K562 (cell line): ENCODE data around the gene MYH6. TPM values are rescaled to one million over a fixed set of nuclear protein-coding genes. Genes with fewer than 3 reads are reported as not detected.

ENCODE experiments used
- ATAC-seq: fragments of 200-7000 bp; cut with Tn5 transposase; 3 replicates; pipeline ENCODE4 v1.9.1; 2020; ENCODE audit warnings: moderate library complexity
- BruUV-seq: library from RNA; stranded (reverse); fragments of 400-500 nt; replicated peaks from 2 replicates; lab custom pipeline; 2021; lab: Mats Ljungman, UMichigan
- CTCF ChIA-PET: fragments of 300-600 bp; formaldehyde crosslinking; extraction: SDS; loops from one replicate; lab custom pipeline; 2021; ENCODE audit warnings: low intra/inter-chr PET ratio; lab: Yijun Ruan, JAX
- POLR2A ChIA-PET: fragments of 300-600, 350-650 bp; sonication (Branson Sonifier 250); formaldehyde crosslinking; extraction: SDS; loops from one replicate; lab custom pipeline; 2021; ENCODE audit warnings: antibody characterized with exemption, inconsistent platforms; lab: Yijun Ruan, JAX
- DNase-seq, 4 experiments: peaks; one replicate each; pipeline versions ENCODE4 v3.0.0 to v3.0.0-alpha.2; 2011 to 2018; ENCODE audit warnings: low spot score in 3 of 4, mixed read lengths in 3 of 4; ENCODE audit errors: extremely low read depth in 1 of 4
- FAIRE-seq: peaks from 2 replicates; lab custom pipeline; 2011; peaks lifted over from hg19 to GRCh38; lab: Jason Lieb, UNC
- H2AFZ ChIP-seq: 2 replicates; pipeline ENCODE4 v1.6.0; 2011; ENCODE audit warnings: low read depth, low read length, control low read depth, inconsistent platforms
- H3K27ac ChIP-seq: fragments of 200-600 bp; 3 replicates; pipeline ENCODE4 v1.8.0; 2011; ENCODE audit warnings: low read depth, mild to moderate bottlenecking, control low read depth, inconsistent platforms, low read length, moderate library complexity, mixed read lengths; ENCODE audit errors: extremely low read depth
- H3K27me3 ChIP-seq, 2 experiments: fragments of 300-600 bp in 1 of 2; 2 replicates in 1 of 2; 3 replicates in 1 of 2; pipeline versions ENCODE4 v1.6.0 to v1.8.0; 2011; ENCODE audit warnings: inconsistent platforms in 2 of 2, low read length in 2 of 2, mild to moderate bottlenecking in 1 of 2, mixed read lengths in 1 of 2, moderate library complexity in 1 of 2; ENCODE audit not compliant: control insufficient read depth in 2 of 2, insufficient read depth in 2 of 2
- H3K36me3 ChIP-seq: fragments of 300-600 bp; 3 replicates; pipeline ENCODE4 v1.8.0; 2011; ENCODE audit warnings: mild to moderate bottlenecking, low read length, inconsistent platforms; ENCODE audit not compliant: control insufficient read depth, insufficient read depth
- H3K4me1 ChIP-seq, 2 experiments: fragments of 200-600 bp in 1 of 2; replicated peaks in 1 of 2; 2 replicates in 1 of 2; 3 replicates in 1 of 2; pipeline versions ENCODE4 v1.5.1 to v1.8.0; 2011; ENCODE audit warnings: inconsistent platforms in 2 of 2, low read length in 2 of 2, mild to moderate bottlenecking in 1 of 2, mixed read lengths in 1 of 2, moderate library complexity in 1 of 2; ENCODE audit not compliant: control insufficient read depth in 2 of 2, insufficient read depth in 2 of 2
- H3K4me2 ChIP-seq: 2 replicates; pipeline ENCODE4 v1.6.1; 2011; ENCODE audit warnings: low read length, control low read depth, inconsistent platforms, mixed read lengths; ENCODE audit not compliant: insufficient read depth
- H3K4me3 ChIP-seq: fragments of 200-600 bp; sonication (generic), shearing (Covaris generic); 2 replicates; pipeline ENCODE4 v1.5.1; 2016; ENCODE audit warnings: control low read depth, inconsistent platforms
- H3K79me2 ChIP-seq: fragments of 200-600 bp; 3 replicates; pipeline ENCODE4 v1.8.0; 2011; ENCODE audit warnings: low read length, inconsistent platforms; ENCODE audit not compliant: control insufficient read depth, insufficient read depth
- H3K9ac ChIP-seq, 2 experiments: 2 replicates each; pipeline versions ENCODE4 v1.6.0 to v1.6.1; 2011; ENCODE audit warnings: low read depth in 2 of 2, low read length in 2 of 2, control low read depth in 1 of 2, inconsistent platforms in 1 of 2, mild to moderate bottlenecking in 1 of 2, mixed read lengths in 1 of 2; ENCODE audit not compliant: insufficient read depth in 1 of 2
- H3K9me1 ChIP-seq: one replicate; pipeline ENCODE4 v1.6.0; 2011; ENCODE audit warnings: inconsistent platforms, mild to moderate bottlenecking, low read length, moderate library complexity; ENCODE audit not compliant: control insufficient read depth, insufficient read depth
- H3K9me3 ChIP-seq: replicated peaks from 2 replicates; pipeline ENCODE4 v1.5.1; 2011; ENCODE audit warnings: low read depth, low read length, inconsistent platforms; ENCODE audit not compliant: control insufficient read depth, insufficient read depth
- H4K20me1 ChIP-seq: replicated peaks from 2 replicates; pipeline ENCODE4 v1.6.1; 2011; ENCODE audit warnings: low read length, inconsistent platforms, mixed read lengths; ENCODE audit not compliant: control insufficient read depth, insufficient read depth
- GABPA ChIP-seq: fragments of 200-800 bp; sonication (Bioruptor generic); conservative IDR thresholded peaks from 2 replicates; pipeline ENCODE4 v1.6.1; 2016; ENCODE audit warnings: low read depth, missing genetic modification characterization, missing compliant biosample characterization
- KDM2B ChIP-seq: fragments of 250-450 bp; sonication (Bioruptor Pico); IDR thresholded peaks from 2 replicates; pipeline ENCODE4 v1.8.0; 2021; ENCODE audit warnings: mild to moderate bottlenecking, moderate library complexity
- L3MBTL2 ChIP-seq: fragments of 450-650 bp; IDR thresholded peaks from 2 replicates; pipeline ENCODE4 v1.6.1; 2016; ENCODE audit warnings: mild to moderate bottlenecking, moderate library complexity
- MTF1 ChIP-seq: fragments of 250-450 bp; sonication (Bioruptor Pico); IDR thresholded peaks from 2 replicates; pipeline ENCODE4 v1.9.0; 2021; ENCODE audit warnings: moderate library complexity, mild to moderate bottlenecking, inconsistent platforms, borderline replicate concordance
- PHF21A ChIP-seq: fragments of 450-650 bp; IDR thresholded peaks from 2 replicates; pipeline ENCODE4 v1.6.1; 2017; ENCODE audit warnings: low read depth, borderline replicate concordance
- RCOR1 ChIP-seq, 2 experiments: IDR thresholded peaks; 2 replicates each; pipeline ENCODE4 v1.6.1; 2012; ENCODE audit warnings: low read depth in 2 of 2, low read length in 2 of 2, borderline replicate concordance in 1 of 2, improper control_type of control experiment in 1 of 2
- SRSF7 ChIP-seq: fragments of 200-400 bp; formaldehyde crosslinking; optimal IDR thresholded peaks from 2 replicates; pipeline ENCODE3; 2017; ENCODE audit warnings: mild to moderate bottlenecking, low read depth, low read length
- STAG1 ChIP-seq: sonication (generic); formaldehyde crosslinking; IDR thresholded peaks from 2 replicates; pipeline ENCODE4 v1.5.0; 2020; ENCODE audit warnings: missing genetic modification reagents, borderline replicate concordance
- XRCC3 ChIP-seq: fragments of 450-650 bp; IDR thresholded peaks from 2 replicates; pipeline ENCODE4 v1.6.1; 2017; ENCODE audit warnings: mild to moderate bottlenecking, moderate library complexity
- ZFPM2 ChIP-seq: fragments of 250-450 bp; sonication (Bioruptor Pico); IDR thresholded peaks from 2 replicates; pipeline ENCODE4 v1.5.1; 2022; ENCODE audit warnings: mild to moderate bottlenecking
- ZNF75A ChIP-seq: fragments of 450-650 bp; formaldehyde crosslinking; IDR thresholded peaks from 2 replicates; pipeline ENCODE4 v1.4.0; 2020; ENCODE audit warnings: mild to moderate bottlenecking
- WGBS: fragments of 100-300 bp; shearing (Covaris generic); methylation state at CpG from one replicate; pipeline ENCODE4 v1.1.6; 2016; ENCODE audit warnings: low coverage, mixed read lengths; ENCODE audit not compliant: insufficient coverage; ENCODE audit errors: missing lambda C conversion rate; 5-methylcytosine and 5-hydroxymethylcytosine counted together
- in situ Hi-C: fragments of 300-500 bp; cut with MboI; formaldehyde crosslinking; loops from 4 replicates; pipeline ENCODE4 v1.15.0; 2018; ENCODE audit warnings: inconsistent platforms, mixed read lengths
- intact Hi-C: fragments of 100-400 bp; cut with micrococcal nuclease; formaldehyde crosslinking; loops from 2 replicates; pipeline ENCODE4 v1.14.2; 2022
- polyA plus RNA-seq, 8 experiments: library from polyadenylated mRNA; depleted of rRNA in 4 of 8; stranded (reverse) in 5 of 8; unstranded in 3 of 8; fragments of >200 nt; fragmentation: Nextera tagmentation in 2 of 8; fragmentation: Illumina TruSeq in 1 of 8; extraction: Ambion mirVana in 2 of 8; extraction: Trizol in 1 of 8; gene quantifications; 2 replicates each; pipeline versions ENCODE4 v1.2.1 to v1.2.3, GENCODE V29; 2011 to 2014; ENCODE audit warnings: inconsistent platforms in 1 of 8, missing spikeins in 1 of 8
- total RNA-seq, 7 experiments: library from RNA; depleted of rRNA in 6 of 7; stranded (reverse); fragments of >200 nt in 6 of 7; fragmentation: Illumina TruSeq in 2 of 7; extraction: Trizol in 2 of 7; gene quantifications; 2 replicates each; pipeline versions ENCODE4 v1.2.1 to v1.2.3, GENCODE V29; 2011 to 2021; ENCODE audit warnings: low replicate concordance in 1 of 7
- TF ChIP-seq, protein P1 (sequence below): fragments of 200-800 bp; sonication (Bioruptor generic); IDR thresholded peaks from 2 replicates; pipeline ENCODE4 v1.6.1; 2017; ENCODE audit warnings: missing genetic modification characterization, missing compliant biosample characterization
- TF ChIP-seq, protein P2 (sequence below): fragments of 450-650 bp; IDR thresholded peaks from 2 replicates; pipeline ENCODE4 v1.7.0; 2016; ENCODE audit warnings: borderline replicate concordance

MYH6 gene
- total and polyA plus RNA-seq, 9 of the 15 experiments (the other 6 are each of a cell fraction or from before 2014, with no cell fraction given): not detected

DNA sequence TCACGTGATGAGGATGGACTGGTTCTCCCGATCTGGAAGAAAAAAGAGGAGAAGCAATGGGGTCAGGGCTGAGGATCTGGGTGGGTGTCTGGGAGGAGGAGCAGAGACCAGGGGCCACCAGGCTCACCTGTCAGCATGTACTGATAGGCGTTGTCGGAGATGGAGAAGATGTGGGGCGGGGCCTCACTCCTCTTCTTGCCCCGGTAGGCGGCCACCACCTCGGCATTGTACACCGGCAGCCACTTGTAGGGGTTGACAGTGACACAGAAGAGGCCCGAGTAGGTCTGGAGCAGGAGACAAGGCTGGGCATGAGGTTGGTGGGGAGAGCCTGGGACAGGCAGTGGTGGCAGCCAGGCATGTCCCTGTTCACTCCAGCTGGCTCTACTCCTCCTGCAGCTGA lies 3.0 kb downstream of the MYH6 start (continued):
- TF ChIP-seq, protein P1, sequence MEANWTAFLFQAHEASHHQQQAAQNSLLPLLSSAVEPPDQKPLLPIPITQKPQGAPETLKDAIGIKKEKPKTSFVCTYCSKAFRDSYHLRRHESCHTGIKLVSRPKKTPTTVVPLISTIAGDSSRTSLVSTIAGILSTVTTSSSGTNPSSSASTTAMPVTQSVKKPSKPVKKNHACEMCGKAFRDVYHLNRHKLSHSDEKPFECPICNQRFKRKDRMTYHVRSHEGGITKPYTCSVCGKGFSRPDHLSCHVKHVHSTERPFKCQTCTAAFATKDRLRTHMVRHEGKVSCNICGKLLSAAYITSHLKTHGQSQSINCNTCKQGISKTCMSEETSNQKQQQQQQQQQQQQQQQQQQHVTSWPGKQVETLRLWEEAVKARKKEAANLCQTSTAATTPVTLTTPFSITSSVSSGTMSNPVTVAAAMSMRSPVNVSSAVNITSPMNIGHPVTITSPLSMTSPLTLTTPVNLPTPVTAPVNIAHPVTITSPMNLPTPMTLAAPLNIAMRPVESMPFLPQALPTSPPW: no peak
- no peak for TF ChIP-seq PHF21A
- TF ChIP-seq, protein P2, sequence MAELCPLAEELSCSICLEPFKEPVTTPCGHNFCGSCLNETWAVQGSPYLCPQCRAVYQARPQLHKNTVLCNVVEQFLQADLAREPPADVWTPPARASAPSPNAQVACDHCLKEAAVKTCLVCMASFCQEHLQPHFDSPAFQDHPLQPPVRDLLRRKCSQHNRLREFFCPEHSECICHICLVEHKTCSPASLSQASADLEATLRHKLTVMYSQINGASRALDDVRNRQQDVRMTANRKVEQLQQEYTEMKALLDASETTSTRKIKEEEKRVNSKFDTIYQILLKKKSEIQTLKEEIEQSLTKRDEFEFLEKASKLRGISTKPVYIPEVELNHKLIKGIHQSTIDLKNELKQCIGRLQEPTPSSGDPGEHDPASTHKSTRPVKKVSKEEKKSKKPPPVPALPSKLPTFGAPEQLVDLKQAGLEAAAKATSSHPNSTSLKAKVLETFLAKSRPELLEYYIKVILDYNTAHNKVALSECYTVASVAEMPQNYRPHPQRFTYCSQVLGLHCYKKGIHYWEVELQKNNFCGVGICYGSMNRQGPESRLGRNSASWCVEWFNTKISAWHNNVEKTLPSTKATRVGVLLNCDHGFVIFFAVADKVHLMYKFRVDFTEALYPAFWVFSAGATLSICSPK: no peak
- TF ChIP-seq ZFPM2: no peak
- no peak for TF ChIP-seq MTF1 (CRISPR knock-in tag)
- no peak for TF ChIP-seq STAG1 (CRISPR knock-in tag)

DNA sequence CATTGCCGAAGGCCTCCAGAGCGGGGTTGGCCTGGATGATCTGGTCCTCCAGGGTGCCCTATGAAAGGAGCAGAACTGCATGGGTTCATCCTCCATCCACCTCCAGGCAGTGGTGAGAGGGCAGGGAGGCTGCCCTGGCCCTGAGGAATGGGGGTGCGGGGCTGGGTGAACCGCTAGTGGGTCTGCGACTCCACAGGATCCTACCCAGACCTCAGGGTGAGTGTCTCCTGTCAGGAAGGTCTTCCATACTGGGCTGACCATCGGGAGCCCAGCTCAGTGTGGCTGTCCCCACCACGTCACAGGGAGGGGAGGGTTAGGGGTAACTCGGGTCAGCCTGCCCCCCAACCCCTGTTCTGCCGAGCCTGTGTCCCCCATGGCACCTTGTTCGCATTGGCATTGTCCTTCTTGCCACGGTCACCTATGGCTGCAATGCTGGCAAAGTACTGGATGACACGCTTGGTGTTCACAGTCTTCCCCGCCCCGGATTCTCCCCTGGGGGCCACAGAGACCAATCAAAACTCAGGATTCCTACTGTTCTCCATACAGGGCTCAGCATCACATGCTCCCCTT lies 3.7 kb downstream of the MYH6 start:
- POLR2A ChIA-PET: no interaction called here
- H3K27ac ChIP-seq: no peak overlapping the region
- ATAC-seq: no peak
- peaks cover 14 to 66% of the 10 kb centered on the region in 2 experiments; a peak in 4 of 5 replicates for H3K27me3 ChIP-seq
- no peak for DNase-seq
- CTCF ChIA-PET: no interaction called here
- BruUV-seq: no TSS peak
- H4K20me1 ChIP-seq: no peaks in the 10 kb centered on the region
- H3K4me1 ChIP-seq: peaks cover 0 to 6% of the 10 kb centered on the region in 2 experiments; a peak in 2 of 5 replicates
- no peak overlapping the region for H2AFZ ChIP-seq
- no peaks in the 10 kb centered on the region for H3K9me1 ChIP-seq
- H3K36me3 ChIP-seq: no peaks in the 10 kb centered on the region
- no peak overlapping the region for H3K4me3 ChIP-seq
- WGBS: 6% methylated on average over 10 of the region's 14 CpGs
- no peak overlapping the region for H3K4me2 ChIP-seq
- H3K9me3 ChIP-seq: no peaks in the 10 kb centered on the region
- H3K9ac ChIP-seq: no peak overlapping the region
- no peaks in the 10 kb centered on the region for H3K79me2 ChIP-seq
- no peak for TF ChIP-seq RCOR1 (IDR thresholded peaks at IDR 0.05; ENCODE audit: borderline replicate concordance in 1 of 2, low read depth in 2 of 2, low read length in 2 of 2)
- TF ChIP-seq XRCC3: no peak
- no peak for TF ChIP-seq GABPA (tag)
- no peak for TF ChIP-seq SRSF7
- no peak for TF ChIP-seq KDM2B (CRISPR knock-in tag)
- TF ChIP-seq L3MBTL2: no peak
- no peak for TF ChIP-seq ZNF75A
- no peak for FAIRE-seq
- intact Hi-C loops (no loop called here), in situ Hi-C loops (no loop called here)
